A204.1 (cell line): ENCODE data around the gene EIF4E1B.

Experiments
- FAIRE-seq: peaks from 2 replicates; lab custom pipeline; 2012; peaks lifted over from hg19 to GRCh38; lab: Jason Lieb, UNC

Gene EIF4E1B

DNA sequence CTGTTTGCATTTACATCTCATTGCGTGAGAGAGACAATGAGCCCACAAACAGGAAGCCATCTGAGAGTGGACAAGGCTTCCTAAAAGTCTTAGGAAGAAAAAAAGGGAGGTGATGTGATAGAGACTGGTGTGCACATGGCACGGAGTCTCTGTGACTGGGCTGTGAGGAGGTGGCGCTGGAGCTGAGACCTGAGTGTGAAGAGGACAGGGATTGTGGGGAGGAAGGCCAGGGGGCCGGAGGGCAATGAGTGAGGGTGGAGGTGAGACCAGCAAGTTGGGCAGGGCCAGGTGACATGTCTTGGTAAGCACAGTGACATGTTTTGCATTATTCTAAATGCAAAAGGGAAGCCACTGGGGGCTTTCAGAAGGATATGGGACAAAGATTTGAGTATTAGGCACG lies 61.9 kb downstream of the EIF4E1B start:
- FAIRE-seq = no peak

DNA sequence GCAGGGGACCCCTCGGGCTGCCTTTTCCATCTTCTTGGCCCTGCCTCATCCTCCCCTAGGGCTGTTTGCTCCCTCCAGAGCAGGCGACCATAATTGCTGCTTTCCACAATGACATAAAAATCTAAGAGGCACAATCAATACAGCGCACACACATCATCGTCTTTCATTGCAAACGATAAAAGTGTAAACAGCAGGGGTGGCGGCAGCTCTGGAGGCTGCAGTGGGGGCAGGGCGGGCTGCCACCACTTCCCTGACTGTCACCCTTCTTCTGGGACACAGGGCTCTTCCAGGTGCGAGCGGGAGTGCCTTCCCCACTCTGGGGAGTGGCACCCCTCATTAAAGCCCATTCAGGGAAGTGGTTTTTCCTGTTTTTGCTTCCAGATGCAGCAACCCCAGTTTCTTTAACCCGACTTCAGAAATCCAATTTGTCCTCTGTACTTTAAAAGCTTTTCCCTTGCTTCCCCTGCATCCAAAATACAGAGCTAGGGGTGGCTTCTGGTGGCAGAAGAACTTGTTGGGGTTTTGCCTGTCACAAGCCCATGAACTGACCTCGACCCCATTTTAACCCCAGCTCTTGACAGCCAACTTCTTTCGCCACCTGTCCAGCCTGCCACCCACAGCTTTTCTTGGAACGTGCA lies 62.5 kb downstream of the EIF4E1B start:
- FAIRE-seq = no peak

DNA sequence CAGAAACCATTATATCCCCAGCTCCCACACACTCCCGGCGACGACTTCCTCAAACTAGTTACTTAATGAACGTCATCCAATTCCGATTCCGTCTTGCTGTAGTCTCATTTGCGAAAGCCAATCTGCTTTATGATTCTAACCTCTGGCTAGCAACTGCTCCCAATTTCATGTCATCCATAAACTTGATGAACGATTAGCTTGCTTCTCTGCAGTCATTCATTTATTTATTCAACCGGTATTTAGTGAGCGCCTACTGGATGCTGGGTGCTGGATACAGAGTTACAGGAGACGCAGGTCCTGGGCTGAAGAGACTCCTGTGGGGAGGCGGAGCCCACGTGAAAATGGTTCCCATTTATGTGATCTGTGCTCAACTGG lies 63.0 kb downstream of the EIF4E1B start:
- no peak for FAIRE-seq

DNA sequence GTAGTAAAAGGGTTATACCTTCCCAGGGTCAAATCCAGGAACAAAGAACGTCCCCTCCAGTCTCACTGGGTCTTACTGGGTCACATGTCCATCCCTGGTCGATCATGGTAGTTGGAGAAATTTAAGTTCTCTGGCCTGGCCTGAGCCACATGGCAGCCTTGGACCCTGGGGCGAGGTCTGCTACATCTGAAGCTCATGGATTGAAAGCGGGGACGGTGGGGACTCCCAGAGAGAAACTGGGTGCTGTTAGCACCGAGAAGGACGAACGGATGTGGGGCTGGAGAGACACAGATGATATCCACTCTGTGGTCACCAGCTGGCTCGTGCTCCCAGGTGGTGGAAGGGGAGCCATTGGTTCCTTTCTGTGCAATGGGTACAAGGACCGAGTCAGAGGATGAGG lies 63.7 kb downstream of the EIF4E1B start:
- FAIRE-seq = no peak

DNA sequence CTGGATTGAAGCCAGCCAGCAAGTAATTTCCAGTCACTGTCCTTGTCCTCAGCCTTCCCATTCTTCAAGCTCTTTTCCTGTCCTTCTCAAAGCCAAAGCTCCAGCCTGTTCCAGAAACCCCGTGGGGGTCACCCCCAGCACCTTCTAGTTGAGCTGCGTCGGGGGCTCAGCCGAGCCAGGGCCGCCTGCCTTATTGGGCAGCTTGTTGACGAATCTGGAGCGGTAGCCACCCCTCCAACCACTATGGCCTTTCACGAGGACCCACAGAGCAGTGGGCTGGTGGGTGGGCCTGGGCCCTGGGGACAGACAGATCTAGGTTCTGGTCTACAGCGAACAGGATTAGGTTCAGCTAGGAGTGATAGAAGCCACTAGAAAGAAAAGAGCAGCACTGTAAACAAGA lies 64.2 kb downstream of the EIF4E1B start:
- no peak for FAIRE-seq

DNA sequence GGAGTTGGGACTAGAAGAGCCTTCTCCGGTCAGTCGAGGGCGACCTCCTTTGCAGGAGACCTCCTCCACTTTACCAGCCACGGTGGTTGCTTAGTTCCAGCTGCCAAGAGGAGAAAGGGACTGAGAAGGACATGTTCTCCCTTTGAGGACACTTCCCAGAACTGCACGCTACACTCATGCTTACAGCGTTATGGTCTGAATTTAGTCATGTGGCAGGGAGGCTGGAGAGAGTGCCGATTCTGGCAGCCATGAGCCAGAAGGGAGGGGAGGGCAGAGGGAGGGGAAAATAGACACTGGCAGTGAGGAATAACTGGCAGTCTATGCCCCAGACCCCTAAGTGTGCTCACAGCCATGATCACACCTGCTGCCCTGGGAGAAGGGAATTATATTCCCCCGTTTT lies 64.6 kb downstream of the EIF4E1B start:
- no peak for FAIRE-seq
